ENCODE data around the gene FABP3.

Gene FABP3

DNA sequence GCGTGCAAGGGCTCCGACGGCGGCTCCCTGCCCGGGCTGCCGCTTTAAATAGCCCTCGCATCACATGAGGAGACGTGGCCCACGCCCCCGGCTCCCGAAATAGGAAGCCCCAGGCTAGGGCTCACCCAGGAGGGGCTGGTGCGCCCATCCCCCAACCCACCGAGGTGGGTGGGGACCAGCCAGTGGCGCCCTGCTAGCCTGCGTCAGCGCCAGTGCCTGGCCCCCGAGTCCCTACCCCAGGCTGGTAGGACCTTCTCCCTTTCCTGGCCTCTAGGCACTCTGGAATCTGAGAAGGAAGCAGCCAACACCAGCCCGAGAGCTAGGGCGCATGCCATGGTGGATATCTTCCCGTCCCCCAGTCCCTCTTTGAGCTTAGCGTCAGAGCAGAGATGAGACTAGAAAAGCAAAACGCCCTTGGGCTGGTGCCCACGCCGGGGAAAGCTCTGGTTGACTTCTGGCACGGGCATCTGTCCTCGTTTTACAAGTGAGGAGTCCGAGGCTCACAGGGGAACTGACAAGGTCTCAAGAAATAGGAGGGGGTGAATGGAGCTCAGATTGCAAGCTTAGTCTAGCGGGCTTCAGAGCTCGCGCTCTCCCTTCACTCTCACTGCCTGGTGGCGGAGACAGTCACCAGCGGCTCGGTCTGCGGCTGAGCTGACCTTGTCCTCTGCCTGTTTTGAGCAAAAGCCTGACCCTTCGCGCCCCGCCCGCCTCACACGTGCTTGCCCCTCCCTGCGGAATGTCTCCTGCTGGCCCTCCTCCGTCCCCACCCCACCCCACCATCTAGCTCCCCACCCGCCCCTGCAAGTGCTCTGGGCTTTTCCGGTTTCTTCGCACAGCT is at the start of gene FABP3:
Gene FABP3, minus strand, starts transcription at position 21 of the 841 bp plus-strand sequence. CDS start 62 bp downstream, outside the sequence.
- DNase-seq (ENCODE audit: low read depth in 3 of 3): peak in 1 of 3 donors; percentile 19

DNA sequence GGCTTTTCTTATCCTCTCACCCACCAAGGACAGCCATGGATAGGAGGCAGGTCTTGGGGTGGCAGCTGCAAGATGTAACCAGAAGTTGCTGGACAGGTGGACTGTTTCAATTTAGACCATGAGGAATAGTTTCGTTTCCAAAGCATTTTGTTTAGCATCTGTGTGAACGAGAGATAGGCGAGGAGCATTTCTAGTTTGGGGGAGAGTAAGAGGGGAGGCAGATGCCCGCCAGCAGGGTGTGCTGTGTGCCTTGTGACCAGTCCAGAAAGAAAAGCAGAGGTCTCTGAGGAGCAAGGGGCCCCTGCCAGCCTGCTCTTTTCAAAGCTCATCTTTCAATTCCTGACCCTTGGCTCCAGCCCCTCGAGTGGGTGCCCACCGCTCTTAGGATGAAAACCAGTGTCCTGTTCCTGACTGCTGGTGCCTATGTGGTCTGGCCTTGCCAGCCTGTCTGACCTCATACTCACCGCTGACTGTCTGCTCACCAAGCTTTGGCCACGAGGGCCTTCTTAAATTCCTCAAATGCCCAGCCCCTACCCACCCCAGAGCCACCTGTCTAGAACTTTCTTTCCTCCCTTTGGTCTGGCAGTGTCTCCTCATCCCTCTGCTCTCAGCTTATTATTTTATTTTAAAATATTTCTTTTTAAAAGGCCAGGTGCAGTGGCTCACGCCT is 48.6 kb upstream of the FABP3 start:
- no peak for DNase-seq (ENCODE audit: low read depth in 3 of 3)

GRCh38 chr1:31420716-31421115 is 47.8 kb upstream of the FABP3 start:
- DNase-seq (ENCODE audit: low read depth in 3 of 3): no peak

DNA sequence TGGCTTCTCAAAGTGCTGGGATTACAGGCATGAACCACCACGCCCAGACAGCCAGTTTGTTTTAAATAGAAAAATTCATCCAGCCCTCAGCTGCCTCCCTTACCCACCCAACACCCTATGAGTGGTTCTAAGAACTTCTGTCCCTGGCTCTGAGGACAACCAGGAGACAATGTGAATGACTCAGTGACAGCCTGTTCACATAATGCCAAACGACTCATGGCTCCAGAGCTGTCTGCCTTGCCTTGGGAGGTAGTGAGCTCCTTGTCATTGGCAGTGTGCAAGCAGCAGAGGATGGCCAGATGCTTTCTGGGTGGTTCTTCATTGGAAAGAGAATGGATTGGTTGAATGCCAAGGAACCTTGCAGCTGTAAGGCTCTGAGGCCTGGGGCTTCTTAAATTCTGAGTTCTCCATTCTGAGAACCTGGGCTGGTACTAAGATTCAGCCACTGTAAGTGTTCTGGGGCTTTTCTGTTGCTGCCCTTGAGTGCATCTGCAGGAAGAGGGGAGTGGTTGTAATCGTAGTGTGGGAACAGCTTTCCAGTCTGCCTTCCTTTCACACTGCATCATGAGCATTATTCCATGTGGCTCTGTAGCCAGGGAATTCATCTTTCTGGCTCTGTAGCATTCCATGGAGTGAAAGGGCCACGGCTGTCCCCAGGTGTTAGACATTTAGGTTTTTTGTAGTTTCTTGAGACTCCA is 45.9 kb upstream of the FABP3 start:
- DNase-seq (ENCODE audit: low read depth in 3 of 3): no peak

GRCh38 chr1:31417148-31417547 is 44.3 kb upstream of the FABP3 start:
- DNase-seq (ENCODE audit: low read depth in 3 of 3): no peak

- DNase-seq (ENCODE audit: low read depth in 3 of 3): no peak
Measured at GRCh38 chr1:31416101-31416736, 43.3 kb upstream of the FABP3 start.

DNA sequence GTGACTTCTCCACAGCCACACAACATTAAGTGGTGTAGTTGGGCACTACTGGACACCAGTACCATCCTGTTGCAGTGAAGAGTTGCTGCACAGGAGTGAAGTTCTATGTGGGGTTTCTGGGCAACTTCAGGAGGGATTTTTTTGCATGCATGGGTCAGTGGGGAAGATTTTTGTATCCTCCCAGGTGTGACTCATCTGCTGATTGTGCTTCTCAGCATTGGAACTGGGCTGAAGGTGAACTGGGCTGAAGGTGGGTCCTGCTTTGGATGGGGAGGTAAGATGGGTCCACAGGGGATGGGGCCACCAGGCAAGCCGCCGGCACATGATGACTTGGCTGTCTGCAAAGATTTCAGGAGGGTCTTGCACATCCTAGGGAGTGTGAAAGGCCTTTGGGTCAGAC is 42.8 kb upstream of the FABP3 start:
- DNase-seq (ENCODE audit: low read depth in 3 of 3): no peak

- no peak for DNase-seq (ENCODE audit: low read depth in 3 of 3)
Measured at GRCh38 chr1:31414980-31415370, 42.1 kb upstream of the FABP3 start.

DNA sequence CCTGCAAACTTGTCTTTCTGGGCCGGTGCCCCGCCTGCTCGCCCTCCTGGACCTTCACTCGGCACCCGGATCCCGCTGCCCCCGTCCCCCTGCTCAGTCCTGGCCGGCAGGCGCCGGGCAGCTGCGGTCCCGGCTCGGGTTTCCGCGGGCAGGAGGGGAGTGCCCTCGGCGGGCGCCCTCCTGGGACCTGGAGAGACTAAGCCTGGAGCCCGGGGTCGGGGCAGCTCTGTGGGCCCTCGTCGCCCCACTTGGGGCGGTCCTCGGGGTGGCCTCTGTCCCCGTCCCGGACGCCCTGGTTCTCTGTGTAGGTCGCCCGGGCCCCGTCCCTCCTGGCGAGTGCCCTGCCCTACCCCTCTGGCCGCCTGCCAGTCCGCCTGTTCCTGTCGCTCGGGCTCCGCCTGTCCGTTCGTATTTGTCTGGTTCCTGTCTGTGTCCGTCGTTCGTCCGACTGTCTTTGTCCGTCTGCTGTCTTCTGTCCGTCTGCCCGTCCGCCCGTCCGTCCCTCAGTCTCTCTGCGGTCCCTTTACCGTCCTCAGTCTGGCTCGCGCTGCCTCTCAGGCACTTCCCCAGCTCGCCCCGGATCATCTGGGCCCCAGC is 40.6 kb upstream of the FABP3 start:
- no peak for DNase-seq (ENCODE audit: low read depth in 3 of 3)

GRCh38 chr1:31412732-31413404 is 40.0 kb upstream of the FABP3 start, which contains the start of gene SERINC2:
SERINC2 (plus strand) TSS chr1:31413213; CDS start chr1:31413266, 53 bp downstream.
- no peak for DNase-seq (ENCODE audit: low read depth in 3 of 3)

DNA sequence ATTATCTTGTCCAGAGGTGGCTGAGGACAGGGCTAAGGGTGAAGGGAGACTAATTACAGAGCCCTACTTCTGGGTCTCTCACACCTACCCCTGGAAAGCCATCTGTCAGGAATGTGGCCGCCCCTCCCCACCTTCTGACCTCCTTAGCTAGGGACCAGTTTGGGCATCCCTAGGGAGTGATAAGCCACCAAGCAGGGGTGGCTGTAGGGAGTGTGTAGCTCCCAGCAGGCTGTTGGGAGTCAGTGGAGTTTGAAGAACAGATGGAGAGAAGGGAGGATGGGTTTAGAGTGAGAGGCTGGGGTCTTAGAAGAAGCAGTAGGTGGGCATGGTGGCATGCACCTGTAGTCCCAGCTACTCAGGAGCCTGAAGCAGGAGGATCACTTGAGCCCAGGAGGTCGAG is 39.3 kb upstream of the FABP3 start:
- DNase-seq (ENCODE audit: low read depth in 3 of 3): no peak

GRCh38 chr1:31410871-31411270 is 38.0 kb upstream of the FABP3 start:
- no peak for DNase-seq (ENCODE audit: low read depth in 3 of 3)

- DNase-seq (ENCODE audit: low read depth in 3 of 3): no peak
Measured at GRCh38 chr1:31409946-31410858, 37.3 kb upstream of the FABP3 start.

DNA sequence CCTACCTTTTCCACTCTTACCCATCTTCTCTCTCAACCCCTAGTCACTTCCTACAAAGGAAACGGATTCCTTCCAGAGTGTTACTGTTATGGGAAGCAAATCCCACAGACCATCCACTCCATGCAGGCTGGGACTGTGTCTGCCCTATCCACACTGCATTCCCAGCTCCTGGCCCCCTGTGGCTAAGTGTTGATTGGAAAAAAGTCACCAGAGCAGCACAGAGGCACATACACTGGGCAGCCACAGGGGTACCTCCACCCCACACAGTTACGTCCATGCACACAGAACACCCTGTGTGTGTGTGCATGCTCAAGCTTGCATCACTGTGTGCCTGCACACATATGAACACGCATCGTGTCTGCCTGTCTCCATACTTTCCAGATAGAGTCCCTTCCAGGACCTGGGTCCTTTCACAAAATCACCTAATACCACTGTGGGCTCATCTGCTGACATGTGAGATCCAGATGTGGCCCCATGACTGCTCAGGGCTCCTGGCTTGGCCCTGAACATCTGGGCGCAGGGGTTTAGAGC is 36.0 kb upstream of the FABP3 start:
- DNase-seq (ENCODE audit: low read depth in 3 of 3): no peak

DNA sequence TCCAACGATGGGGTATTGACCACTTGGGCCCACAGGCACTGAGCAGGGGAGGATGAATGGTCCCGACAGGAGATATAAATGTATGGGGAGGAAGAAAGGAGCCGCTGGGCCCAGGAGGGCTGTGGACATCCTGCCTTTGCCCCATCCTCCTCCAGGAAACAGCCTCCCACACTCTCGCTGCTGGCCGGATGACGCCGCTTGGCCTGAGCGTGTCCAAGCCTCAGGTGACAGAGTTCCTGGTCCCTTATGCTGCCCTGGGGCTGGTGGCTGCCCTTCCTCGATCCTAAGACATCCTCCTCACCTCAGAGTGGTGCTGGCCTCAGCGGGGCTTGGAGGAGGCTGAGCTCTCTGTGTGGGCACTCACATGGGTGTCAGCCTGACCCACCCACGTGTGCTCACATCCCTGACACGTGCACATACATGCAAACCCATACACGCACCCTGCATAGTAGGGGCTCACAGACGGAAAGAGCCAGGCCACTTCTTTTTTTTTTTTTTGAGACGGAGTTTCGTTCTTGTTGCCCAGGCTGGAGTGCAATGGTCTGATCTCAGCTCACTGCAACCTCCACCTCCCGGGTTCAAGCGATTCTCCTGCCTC is 34.3 kb upstream of the FABP3 start:
- no peak for DNase-seq (ENCODE audit: low read depth in 3 of 3)

GRCh38 chr1:31405578-31406245 is 32.8 kb upstream of the FABP3 start:
- no peak for DNase-seq (ENCODE audit: low read depth in 3 of 3)

GRCh38 chr1:31401241-31401640 is 28.4 kb upstream of the FABP3 start:
- DNase-seq (ENCODE audit: low read depth in 3 of 3): no peak

DNA sequence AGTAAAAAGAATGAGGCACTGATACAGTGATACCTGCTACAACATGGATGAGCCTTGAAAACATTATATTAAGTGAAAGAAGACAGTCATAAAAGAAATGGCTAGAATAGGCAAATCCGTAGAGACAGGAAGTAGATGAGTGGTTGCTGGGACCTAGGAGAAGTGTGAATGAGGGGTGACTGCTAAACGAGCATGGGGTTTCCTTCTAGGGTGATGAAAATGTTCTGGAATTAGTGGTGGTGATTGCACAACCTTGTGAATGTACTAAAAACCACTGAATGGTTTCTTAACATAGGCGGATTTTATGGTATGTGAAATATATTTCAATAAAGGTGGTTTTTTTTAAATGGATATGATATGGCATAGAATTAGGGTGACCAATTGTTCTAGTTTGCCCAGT is 27.5 kb upstream of the FABP3 start:
- no peak for DNase-seq (ENCODE audit: low read depth in 3 of 3)

DNA sequence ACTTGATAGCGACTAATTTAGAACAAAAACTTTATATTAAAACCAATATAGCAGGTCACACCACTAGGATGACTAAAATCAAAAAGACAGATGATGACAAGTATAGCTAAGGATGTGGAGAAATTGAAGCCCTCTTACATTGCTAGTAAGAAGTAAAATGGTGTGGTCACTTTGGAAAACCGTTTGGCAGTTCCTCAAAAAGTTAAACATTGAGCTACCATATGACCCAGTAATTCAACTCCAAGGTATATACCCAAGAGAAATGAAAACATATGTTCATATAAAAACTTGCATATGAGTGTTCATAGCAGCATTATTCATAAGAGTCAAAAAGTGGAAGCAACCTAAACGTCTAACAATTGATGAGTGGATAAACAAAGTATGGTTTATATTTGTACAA is 27.1 kb upstream of the FABP3 start:
- no peak for DNase-seq (ENCODE audit: low read depth in 3 of 3)
